Measurements from ENCODE around the gene MYLK4. TPM values are rescaled to one million over a fixed set of nuclear protein-coding genes. Genes with fewer than 3 reads are reported as not detected.

MYLK4 gene
- total RNA-seq, 1 experiment from 2014 or later, result 1.6 TPM

- no peaks in the 10 kb centered on the region for H3K27me3 ChIP-seq (ENCODE audit: insufficient read depth, low read depth)
- no peaks in the 10 kb centered on the region for H3K4me1 ChIP-seq (replicated peaks; ENCODE audit: insufficient read depth)
- no peak overlapping the region for H3K4me2 ChIP-seq
- H3K4me3 ChIP-seq, result no peak overlapping the region
- no peaks in the 10 kb centered on the region for H4K20me1 ChIP-seq (ENCODE audit: insufficient read depth)
- ChIA-PET CTCF (no interaction called here), POLR2A (ENCODE audit: unreplicated experiment) (no interaction called here)
- no peaks in the 10 kb centered on the region for H3K9me2 ChIP-seq (ENCODE audit: insufficient read depth)
- TF ChIP-seq CTCF (conservative IDR thresholded peaks at IDR 0.05) (no peak), EZH2 (IDR thresholded peaks at IDR 0.05; ENCODE audit: low read depth) (no peak)
- no peaks in the 10 kb centered on the region for H3K36me3 ChIP-seq (ENCODE audit: low read depth)
- intact Hi-C loops (cut with micrococcal nuclease; ENCODE audit: unreplicated experiment), result no loop called here
- no peaks in the 10 kb centered on the region for H3K9me3 ChIP-seq (ENCODE audit: insufficient read depth, low read depth)
- no peak overlapping the region for H3K27ac ChIP-seq
- no peaks in the 10 kb centered on the region for H3F3A ChIP-seq (ENCODE audit: insufficient read depth, low read depth)
- BruUV-seq (replicated peaks), result no TSS peak
- no peak for DNase-seq
- H2AFZ ChIP-seq, result no peak overlapping the region
- no peaks in the 10 kb centered on the region for H3K79me2 ChIP-seq (ENCODE audit: low read depth)
These were observed 3.0 kb upstream of the MYLK4 start for GRCh38 chr6:2753743-2754142.

- Histone ChIP-seq H3K4me2 (no peak overlapping the region), H3F3A (ENCODE audit: insufficient read depth, low read depth) (no peaks in the 10 kb centered on the region), H3K79me2 (ENCODE audit: low read depth) (no peaks in the 10 kb centered on the region), H3K27me3 (ENCODE audit: insufficient read depth, low read depth) (no peaks in the 10 kb centered on the region), H3K9me2 (ENCODE audit: insufficient read depth) (no peaks in the 10 kb centered on the region), H3K4me3 (no peak overlapping the region), H2AFZ (no peak overlapping the region), H3K9me3 (ENCODE audit: insufficient read depth, low read depth) (no peaks in the 10 kb centered on the region), H3K36me3 (ENCODE audit: low read depth) (no peaks in the 10 kb centered on the region), H3K4me1 (replicated peaks; ENCODE audit: insufficient read depth) (no peaks in the 10 kb centered on the region), H4K20me1 (ENCODE audit: insufficient read depth) (no peaks in the 10 kb centered on the region), H3K27ac (no peak overlapping the region)
- CTCF ChIA-PET, result no interaction called here
- no peak for TF ChIP-seq EZH2 (IDR thresholded peaks at IDR 0.05; ENCODE audit: low read depth)
- no peak for TF ChIP-seq CTCF (conservative IDR thresholded peaks at IDR 0.05)
- DNase-seq, result no peak
- POLR2A ChIA-PET (ENCODE audit: unreplicated experiment), result no interaction called here
- BruUV-seq (replicated peaks), result no TSS peak
- intact Hi-C loops (cut with micrococcal nuclease; ENCODE audit: unreplicated experiment), result no loop called here
These were observed 2.4 kb upstream of the MYLK4 start for GRCh38 chr6:2753110-2753489.

GRCh38 chr6:2752477-2753109 is 1.9 kb upstream of the MYLK4 start:
- Histone ChIP-seq H3K36me3 (ENCODE audit: low read depth) (no peaks in the 10 kb centered on the region), H2AFZ (no peak overlapping the region), H3K4me3 (no peak overlapping the region), H3K9me2 (ENCODE audit: insufficient read depth) (no peaks in the 10 kb centered on the region), H3K27ac (no peak overlapping the region), H3K4me1 (replicated peaks; ENCODE audit: insufficient read depth) (no peaks in the 10 kb centered on the region), H4K20me1 (ENCODE audit: insufficient read depth) (no peaks in the 10 kb centered on the region), H3K27me3 (ENCODE audit: insufficient read depth, low read depth) (no peaks in the 10 kb centered on the region), H3F3A (ENCODE audit: insufficient read depth, low read depth) (no peaks in the 10 kb centered on the region), H3K79me2 (ENCODE audit: low read depth) (no peaks in the 10 kb centered on the region), H3K9me3 (ENCODE audit: insufficient read depth, low read depth) (no peaks in the 10 kb centered on the region), H3K4me2 (no peak overlapping the region)
- POLR2A ChIA-PET (ENCODE audit: unreplicated experiment), result no interaction called here
- no peak for DNase-seq
- no peak for TF ChIP-seq CTCF (conservative IDR thresholded peaks at IDR 0.05)
- no peak for TF ChIP-seq EZH2 (IDR thresholded peaks at IDR 0.05; ENCODE audit: low read depth)
- intact Hi-C loops (cut with micrococcal nuclease; ENCODE audit: unreplicated experiment), result no loop called here
- BruUV-seq (replicated peaks), result no TSS peak
- CTCF ChIA-PET, result no interaction called here
